Cerebellar nuclear complex (tissue), 1 donor: ENCODE measurements around the gene UTF1.

Source experiments
- DNase-seq, 2 experiments: peaks; one replicate each; lab custom pipeline; 2025; lab: John Stamatoyannopoulos, UW

Gene UTF1

GRCh38 chr10:133278577-133279265 lies 48.7 kb downstream of the UTF1 start:
- no peak for DNase-seq

- DNase-seq: no peak
Observed at GRCh38 chr10:133279326-133280226, 49.6 kb downstream of the UTF1 start.

DNA sequence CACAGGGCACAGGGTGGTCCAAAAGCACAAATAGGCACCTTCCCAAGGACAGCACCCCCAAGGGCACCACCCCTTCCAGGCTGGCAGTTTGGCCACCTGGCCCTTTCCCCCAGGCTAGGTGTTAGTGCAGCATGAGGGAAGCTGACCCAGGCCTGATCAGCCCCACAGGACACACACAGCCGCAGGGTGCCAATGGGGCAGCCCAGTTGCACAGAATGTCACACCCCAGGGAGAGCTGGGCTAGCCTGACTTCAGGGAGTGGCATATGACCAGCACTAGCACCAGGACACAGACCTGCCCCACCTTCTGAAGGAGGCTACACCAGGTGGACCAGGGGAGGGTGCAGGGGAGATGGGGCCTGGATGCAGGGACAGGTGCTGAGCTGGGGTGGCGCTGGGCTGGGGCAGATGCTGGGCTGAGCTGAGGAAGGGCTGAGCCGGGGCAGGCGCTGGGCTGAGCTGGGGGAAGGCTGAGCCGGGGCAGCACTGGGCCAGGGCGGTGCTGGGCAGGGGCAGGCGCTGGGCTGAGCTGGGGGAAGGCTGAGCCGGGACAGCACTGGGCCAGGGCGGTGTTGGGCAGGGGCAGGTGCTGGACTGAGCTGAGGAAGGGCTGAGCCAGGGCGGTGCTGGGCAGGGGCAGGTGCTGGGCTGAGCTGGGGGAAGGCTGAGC lies 50.5 kb downstream of the UTF1 start:
- no peak for DNase-seq

DNA sequence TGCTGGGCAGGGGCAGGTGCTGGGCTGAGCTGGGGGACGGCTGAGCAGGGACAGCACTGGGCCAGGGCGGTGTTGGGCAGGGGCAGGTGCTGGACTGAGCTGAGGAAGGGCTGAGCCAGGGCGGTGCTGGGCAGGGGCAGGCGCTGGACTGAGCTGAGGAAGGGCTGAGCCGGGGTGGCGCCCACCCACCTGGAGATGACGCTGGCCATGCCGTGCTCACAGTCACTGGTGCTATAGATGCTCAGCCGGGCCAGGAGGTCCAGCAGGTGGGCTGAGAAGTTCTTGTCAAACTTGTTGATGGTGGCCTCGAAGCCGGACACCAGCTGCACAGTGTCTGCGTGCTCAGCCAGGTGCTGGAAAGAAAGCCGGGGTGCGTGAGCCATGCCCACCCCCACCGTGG lies 51.1 kb downstream of the UTF1 start:
- DNase-seq: no peak
